ENCODE data around the gene CDC14B. TPM values are rescaled to one million over a fixed set of nuclear protein-coding genes. Genes with fewer than 3 reads are reported as not detected.
A peak's percentile ranks its signal among the peaks of the same experiment; 100 is the strongest.

The CDC14B gene
- total RNA-seq, 1 donor from 2014 or later = 55.7 TPM

DNA sequence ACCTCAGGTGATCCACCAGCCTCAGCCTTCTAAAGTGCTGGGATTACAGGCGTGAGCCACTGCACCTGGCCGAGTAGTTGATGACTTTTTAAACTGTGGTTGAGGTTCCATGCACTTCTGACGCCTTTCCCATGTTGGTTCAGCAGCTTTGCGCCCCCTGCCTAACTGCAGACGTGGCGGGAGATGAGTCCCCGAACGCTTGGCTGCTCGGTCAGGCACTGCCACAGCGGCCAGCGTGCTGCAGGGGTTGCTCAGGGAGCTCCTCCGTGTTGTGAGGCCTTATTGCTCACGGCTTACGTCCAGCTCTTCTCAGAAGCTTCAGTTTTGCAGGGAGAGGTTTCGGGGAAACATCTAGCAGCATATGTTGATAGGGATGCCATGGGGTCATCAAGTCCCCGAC is 134.4 kb downstream of the CDC14B start:
- no peak for DNase-seq (ENCODE audit: low read depth)

DNA sequence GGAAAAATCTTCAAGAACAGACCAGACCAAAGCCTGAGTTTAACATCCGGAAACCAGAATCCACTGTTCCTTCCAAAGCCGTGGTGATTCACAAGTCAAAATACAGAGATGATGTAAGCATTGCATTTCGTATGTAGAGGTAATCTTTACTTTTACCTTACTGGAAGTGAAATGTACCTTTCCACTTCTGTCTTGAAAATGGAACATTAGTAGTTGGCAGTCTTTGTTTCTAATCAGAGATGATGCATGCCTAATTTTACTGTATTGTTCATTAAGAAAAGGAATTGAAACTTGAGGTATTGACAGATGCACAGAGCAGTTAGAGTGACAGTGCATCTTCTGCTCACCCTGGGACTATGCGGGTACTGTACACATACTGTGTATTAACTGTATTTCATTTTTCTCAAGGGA is 135.1 kb downstream of the CDC14B start:
- DNase-seq (ENCODE audit: low read depth) = no peak

DNA sequence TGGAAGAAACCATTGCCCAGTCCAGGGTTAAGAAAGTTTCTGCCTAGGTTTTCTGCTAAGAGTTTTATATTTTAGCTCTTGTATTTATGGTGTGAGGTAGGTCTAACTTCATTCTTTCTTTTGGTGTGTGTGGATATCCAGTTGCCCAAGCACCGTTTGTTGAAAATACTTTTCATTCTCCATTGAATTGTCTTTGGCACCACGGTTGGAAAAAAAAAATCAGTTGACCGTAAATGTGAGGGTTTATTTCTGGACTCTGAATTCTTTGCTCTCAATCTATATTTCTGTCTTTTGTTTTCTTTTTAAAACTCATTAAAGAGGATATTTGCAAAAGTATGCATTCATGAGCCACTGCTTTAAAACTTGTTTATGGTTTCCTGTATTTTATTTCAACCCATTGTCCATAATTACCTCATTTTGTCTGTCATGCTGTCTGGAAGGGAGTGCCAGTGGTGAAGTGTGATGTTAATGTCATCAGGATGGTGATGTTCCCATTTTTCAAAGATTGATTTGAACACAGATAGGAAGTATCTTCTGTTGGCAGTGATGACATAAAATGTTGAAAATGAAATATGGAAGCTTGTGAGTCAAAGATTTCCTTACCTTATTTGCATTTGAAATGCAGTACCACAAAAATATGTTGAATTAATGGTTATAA is 135.8 kb downstream of the CDC14B start:
- no peak for DNase-seq (ENCODE audit: low read depth)

DNA sequence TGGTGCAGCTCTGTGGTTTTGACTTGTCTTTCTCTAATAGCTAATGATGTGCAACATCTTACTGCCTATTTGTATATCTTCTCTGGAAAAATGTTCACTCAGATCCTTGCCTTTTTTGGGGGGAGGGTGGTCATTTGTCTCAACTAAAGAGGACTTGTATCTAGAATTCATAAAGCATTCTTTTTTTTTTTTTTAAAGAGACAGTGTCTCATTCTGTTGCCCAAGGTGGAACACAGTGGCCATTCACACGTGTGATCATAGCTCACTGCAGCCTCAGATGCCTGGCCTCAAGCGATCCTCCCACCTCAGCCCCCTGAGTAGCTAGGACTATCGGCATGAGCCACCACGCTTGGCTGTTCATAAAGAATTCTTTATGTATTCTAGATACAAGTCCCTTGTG is 136.4 kb downstream of the CDC14B start:
- DNase-seq (ENCODE audit: low read depth) = no peak

DNA sequence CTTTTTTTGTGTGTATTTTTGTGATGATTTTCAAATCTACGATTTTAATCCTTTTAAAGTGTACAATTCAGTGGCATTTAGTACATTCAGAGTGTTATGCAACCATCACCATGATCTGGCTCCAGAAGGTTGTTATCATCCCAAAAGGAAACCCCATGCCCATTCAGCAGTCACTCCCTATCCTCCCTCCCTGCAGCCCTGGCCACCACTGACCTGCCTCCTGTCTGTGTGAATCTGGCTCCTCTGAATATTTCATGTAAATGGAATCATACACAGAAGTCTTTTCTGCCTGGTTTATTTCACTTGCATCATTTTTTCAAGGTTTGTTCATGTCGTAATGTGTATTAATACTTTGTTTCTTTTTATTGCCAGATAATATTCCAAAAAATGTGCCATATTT is 137.2 kb downstream of the CDC14B start:
- no peak for DNase-seq (ENCODE audit: low read depth)

DNA sequence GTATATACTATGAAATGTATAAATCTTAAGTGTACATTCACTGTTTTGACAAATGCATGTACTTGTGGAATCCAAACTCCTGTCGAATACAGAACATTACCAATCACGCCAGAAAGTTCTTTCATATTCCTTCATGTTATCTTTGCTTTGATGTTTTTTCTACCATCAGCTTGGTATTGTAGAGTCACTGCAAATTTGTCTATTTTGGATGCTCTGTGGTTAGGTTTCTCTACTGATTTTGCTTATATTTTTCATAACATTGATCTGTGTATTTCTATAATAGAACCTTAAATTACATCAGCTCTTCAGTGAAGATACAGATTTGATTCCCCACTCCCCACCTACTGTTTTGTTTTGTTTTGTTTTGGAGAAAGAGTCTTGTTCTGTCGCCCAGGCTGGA is 138.9 kb downstream of the CDC14B start:
- no peak for DNase-seq (ENCODE audit: low read depth)

DNA sequence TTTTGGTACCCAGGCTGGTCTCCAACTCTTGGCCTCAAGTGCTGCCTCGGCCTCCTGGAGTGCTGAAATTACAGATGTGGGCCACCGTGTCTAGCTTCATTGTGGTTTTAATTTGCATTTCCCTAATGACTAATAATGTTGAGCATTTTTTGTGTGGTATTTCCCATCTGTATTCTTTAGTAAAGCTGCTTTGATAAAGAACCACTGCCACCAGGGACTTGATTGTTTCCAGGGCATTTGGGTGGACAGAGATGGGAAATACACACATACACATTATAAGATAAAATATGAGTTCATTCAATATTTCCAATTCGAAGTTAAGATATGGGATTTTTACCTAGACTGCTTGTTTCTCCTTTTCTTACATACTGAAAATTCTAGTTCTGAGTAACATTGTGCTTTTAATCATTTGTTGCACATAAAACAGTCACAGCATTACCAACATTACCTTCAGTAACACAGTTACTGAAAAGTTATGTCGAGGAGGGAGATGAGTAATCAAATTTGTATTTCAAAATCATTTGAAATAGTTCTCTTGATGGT is 140.7 kb downstream of the CDC14B start:
- DNase-seq (ENCODE audit: low read depth) = peak; percentile 9

DNA sequence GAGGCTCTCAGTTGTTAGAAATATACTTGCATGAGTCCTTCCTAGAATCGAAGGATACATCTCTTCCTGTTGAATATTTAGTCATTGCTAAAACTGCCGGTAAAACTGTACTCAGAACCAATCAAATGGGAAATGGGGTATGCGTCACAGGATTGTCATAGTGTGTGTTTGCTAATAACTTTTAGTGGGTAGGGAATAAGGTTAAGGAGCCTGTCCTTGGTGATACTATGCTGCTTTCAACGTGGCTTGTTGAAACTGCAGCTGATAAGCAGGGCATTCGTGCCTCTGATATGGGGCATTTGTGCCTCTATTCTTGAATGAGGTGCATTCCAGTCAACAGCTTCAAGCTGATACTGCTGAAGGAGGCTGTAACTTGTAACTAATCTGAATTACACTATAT is 143.1 kb downstream of the CDC14B start:
- no peak for DNase-seq (ENCODE audit: low read depth)

DNA sequence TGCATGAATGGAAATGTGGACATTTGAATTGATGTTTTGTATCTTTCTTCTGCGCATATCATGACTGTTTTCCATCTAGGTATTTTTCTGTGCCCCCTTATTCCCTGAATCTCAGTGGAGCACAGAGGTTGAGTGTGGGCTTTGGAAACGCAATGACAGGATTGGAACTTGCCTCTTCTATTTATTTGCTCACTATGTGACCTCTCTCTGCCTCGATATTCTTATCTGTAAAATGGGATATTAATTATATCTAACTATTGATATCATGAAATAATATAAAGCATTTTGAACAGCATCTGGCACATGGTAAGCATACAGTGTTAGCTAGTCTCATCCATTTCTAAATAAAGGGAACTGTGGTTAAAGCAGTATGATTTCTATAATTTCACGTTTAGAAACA is 143.6 kb downstream of the CDC14B start:
- DNase-seq (ENCODE audit: low read depth) = no peak

DNA sequence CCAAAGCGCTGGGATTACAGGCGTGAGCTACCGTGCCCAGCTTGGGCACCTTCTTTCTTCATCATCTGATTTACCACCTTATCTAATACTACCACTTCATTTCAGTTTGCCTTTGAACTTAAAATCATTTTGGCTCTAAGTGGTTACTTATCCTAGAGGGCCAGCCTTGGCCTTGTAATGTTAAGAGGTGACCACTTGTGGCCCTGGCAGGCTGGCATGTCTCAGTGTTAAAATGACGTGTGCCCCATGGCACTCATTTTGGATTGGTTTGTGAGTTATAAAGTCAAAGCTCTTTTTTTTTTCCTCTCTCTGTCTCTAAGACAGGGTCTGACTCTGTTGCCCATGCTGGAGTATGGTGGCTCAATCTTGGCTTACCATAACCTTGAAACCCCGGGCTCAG is 151.9 kb downstream of the CDC14B start:
- no peak for DNase-seq (ENCODE audit: low read depth)

DNA sequence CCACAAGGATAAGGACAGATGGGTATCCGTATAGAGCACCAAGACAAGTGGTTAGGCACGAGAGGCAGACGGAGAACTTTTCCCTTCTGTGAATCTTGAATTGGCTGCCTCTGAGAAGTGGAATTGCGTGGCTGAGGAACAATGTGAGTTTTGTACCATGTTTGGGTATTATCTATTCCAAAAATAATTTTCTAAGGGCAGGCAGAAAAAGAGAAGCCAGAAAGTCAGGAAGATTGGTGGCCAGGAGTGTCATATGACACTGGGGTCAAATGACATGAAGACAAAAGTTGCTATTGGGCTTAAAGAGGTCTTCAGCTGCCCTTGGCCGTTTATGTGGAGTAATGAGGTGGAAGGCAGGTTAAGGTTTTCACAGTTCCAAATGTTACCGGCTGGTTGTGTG is 155.2 kb downstream of the CDC14B start:
- DNase-seq (ENCODE audit: low read depth) = no peak

DNA sequence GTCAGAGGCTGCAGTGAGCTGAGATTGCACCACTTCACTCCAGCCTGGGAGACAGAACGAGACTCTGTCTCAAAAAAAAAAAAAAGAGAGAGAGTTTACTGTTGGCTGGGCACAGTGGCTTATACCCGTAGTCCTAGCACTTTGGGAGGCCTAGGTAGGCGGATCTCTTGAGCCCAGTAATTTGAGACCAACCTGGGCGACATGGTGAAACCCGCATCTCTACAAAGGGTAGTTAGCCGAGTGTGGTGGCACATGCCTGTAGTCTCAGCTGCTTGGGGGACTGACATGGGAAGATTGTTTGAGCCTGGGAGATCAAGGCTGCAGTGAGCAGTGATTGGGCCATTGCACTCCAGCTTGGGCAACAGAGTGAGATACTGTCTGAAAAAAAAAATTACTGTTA is 157.1 kb downstream of the CDC14B start:
- no peak for DNase-seq (ENCODE audit: low read depth)

DNA sequence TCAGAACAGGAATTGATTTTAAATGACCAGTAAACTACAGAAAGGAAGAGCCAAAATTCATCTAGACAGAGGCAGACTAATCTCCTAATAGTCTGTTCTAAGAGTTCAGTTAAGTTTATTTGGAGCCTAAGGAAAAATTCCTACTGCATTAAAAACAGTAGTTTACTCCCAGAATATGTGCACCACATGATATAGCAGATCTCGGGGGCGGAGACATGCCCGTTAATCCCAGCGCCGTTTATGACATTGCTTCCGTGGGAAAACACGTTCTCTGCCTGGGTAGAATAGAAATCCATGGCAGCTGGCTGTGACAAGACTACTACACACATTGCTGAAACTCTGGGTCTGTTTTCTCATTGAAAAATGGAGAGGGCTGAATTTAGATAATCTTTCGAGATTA is 158.3 kb downstream of the CDC14B start:
- no peak for DNase-seq (ENCODE audit: low read depth)

DNA sequence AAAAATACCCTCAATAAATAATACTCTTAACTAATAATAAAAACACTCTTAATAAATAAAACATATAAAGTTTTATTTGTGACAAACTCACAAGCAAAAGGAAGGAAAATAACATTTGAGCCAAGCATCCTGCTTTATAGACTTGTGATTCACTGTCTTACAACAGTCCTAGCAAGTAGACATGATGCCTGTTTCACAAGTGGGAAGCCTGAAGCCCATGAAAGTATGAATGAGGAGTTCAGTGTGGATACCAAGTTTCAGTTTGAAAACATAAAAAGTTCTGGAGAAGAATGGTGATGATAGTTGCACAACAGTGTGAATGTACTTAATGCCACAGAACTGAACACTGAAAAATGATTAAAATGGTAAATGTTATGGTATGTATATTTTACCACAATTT is 158.8 kb downstream of the CDC14B start:
- DNase-seq (ENCODE audit: low read depth) = peak; percentile 27

DNA sequence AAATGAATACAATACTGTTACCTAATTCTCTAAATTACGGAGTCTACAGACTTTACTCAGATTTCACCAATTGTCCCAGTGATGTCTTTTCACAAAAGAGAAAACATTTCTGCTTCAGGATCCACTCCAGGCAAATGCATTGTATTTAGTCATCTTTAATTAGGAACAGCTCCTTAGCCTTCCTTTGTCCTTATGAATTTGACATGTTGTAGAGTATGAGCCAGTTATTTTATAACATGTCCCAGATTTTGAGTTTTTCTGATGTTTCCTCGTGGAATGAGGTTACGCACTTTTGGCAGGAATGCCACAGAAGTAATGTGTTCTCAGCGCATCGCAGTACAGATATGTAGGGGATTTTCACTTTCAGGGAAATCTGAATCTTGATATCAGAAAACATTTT is 159.2 kb downstream of the CDC14B start:
- DNase-seq (ENCODE audit: low read depth) = no peak

DNA sequence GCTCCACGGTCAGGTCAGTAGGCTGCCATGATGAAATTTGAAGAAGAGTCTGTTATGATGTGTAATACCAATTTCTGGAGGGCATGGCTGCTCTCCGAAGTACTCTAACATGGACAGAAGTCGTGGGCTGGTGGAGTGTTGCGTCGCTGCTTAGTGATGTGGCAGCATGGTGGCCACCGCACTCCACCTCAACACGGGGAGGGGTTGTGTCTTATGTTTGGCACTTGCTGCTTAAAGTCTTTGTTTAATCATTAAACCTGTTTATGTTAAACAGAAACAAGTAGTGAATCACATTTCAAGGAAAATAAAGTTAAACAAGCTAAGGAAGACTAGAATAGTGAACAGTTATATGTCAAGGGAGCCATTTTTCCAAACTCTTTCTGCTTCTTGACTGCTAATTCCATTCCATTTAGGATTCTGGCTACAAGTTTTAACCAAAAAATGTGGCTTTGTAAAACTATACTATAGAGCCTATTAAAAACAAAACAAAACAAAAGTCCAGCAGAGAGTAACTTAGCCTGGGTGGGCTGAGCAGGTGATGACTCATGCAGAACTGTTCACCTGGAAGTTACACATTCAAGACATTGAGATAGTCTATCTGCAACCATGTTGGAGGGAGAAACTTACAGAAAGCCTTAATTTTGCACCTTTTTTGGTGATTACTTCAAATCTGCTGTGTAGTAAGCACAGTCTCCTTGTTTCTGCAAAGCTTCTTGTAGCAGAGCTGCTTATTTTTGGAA is 160.2 kb downstream of the CDC14B start:
- peak; percentile 74 for DNase-seq (ENCODE audit: low read depth)

DNA sequence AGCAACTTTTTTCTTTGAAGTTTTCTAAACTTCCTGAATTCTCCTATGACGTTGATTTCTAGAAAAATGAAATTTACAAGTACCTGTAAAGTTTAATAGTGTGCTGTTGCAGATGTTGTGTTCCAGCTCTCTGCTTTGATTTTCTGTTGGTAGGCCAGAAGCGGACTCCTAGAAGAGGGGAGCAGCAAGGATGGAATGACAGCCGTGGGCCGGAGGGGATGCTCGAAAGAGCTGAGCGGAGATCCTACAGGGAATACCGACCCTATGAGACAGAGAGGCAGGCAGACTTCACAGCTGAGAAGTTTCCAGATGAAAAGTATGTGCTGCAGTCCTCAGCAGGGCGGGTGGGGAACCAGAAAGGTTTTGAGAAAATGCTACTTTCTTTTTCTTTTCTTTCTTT is 161.4 kb downstream of the CDC14B start:
- no peak for DNase-seq (ENCODE audit: low read depth)

DNA sequence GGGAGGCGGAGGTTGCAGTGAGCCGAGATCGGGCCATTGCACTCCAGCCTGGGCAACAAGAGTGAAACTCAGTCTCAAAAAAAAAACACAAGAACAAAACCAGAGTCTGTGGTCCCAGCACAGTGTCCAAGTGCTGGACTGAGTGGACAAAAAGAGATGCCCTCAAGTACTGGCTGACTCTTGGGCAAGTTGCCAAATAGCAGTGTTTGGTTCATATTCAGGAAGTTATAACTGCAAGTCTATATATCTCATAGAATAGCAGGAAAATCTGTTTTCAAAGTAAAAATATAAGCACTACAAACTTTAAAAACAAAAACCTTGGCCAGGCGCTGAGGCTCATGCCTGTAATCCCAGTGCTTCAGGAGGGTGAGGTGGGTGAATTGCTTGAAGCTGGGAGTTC is 162.4 kb downstream of the CDC14B start:
- DNase-seq (ENCODE audit: low read depth) = no peak

DNA sequence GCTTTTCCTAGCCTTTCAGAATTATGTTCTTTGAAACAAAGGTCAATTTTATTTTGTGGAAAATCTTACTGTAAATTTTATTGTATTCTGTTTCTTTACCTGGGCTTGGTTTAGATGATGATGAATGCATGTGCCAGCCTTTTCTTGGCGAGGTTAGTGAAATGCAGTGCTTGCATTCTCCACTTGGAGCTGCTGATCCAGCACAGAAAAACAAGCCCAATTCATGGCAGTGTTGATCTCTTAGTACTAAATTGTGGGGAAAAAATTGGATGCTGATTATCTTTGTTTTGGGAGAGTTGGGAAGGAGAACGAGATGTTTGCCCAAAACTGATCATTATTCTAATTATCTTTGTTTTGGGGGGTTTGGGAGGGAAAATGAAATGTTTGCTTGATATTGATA is 166.0 kb downstream of the CDC14B start:
- peak; percentile 60 for DNase-seq (ENCODE audit: low read depth)

DNA sequence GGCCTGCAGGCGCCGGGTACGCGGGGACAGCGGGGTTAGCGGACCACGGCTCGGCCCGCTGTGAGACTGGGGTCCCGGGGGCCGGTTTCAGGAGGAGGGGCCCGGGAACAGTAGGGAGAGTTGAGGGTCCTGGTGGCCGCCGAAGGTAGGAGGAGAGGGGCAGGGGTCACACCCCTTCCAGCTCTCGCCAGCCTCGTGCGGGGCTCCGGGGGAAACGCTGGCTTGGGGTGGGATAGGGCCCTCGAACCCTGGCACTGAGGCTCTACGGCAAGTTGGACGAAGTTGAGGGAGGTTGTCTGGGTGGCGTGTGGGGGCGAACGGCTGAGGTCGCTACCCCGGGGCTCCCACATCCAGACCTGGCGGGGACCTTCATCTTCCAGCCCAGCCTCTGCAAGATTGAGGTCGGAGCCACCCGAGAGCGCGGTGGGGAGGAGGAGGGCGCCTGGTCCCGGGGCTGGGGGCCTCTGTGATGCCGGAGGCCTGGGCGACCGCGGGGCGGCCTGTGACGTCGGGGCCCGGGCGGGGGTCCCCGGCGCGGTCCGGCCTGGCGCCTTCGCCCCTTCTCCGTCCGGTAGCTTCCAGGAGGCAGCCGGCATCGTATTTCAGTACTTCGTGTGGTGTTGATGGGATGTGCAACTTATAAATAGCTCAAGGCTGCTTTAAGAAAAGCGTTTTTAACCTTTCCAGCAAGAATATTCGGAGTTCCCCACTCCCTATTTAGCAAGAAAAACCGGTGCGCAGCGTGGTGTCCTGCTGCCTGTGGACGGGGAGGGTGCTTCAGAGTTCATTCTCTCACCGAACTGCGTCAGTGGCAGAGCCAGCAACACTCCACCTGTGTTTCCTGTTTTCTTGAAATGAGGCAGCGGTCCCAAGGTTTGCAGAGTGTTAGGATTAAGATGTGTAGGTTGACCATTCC is 168.8 kb downstream of the CDC14B start:
- peak; percentile 27 for DNase-seq (ENCODE audit: low read depth)

Measured in renal cortical epithelial cell (primary cell).